ENCODE results near the gene LPGAT1. TPM values are rescaled to one million over a fixed set of nuclear protein-coding genes. Genes with fewer than 3 reads are reported as not detected.

Gene LPGAT1
- total and polyA plus RNA-seq, 2 donors (not counting 3 experiments of a cell fraction or from before 2014, with no cell fraction given): 6.1 to 46.0 TPM

DNA sequence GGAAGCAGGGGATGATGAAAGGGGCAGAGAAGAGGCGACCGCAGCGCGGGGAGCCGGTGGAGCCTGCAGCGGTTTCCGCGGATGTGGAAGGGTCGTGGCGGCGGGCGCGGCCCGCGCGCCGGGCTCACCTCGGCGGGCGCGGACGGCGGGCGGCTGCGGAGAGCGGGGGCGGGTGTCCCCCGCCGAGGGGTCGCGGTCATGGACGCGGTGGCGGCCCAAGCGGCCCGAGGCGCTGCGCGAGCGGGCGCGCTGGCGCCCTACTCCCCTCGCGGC lies 572 bp downstream of the LPGAT1 start:
- no peak for FAIRE-seq
- intact Hi-C loops (cut with micrococcal nuclease) (loop anchor here (1.0 to 5.0 kb wide), 5 partner anchors 107 to 253 kb away; partner anchors contain the start of genes DTL, INTS7 and SLC30A1), dilution Hi-C loops (cut with MboI; ENCODE audit: extremely low pct_ligation_motif_present, low sequenced_read_pairs) (no loop called here)
- ChIA-PET POLR2A (interaction anchor here (0.7 kb wide), 1 partner anchor 84 kb away, joined by 5 read pairs; no protein-coding TSS in a partner anchor), CTCF (interaction anchor here (2.1 kb wide), 1 partner anchor 132 kb away, joined by 14 read pairs; no protein-coding TSS in a partner anchor)
- Histone ChIP-seq H3K9me3 (replicated peaks; ENCODE audit: control insufficient read depth, insufficient read depth, low read length) (no peaks in the 10 kb centered on the region), H2AFZ (ENCODE audit: low read depth, low read length) (peak overlapping the region; percentile 94), H3K36me3 (ENCODE audit: control insufficient read depth in 2 of 2, extremely low read depth in 1 of 2, insufficient read depth in 2 of 2, low read length in 2 of 2) (no peaks in the 10 kb centered on the region), H3K27ac (ENCODE audit: insufficient read depth, low read depth, low read length) (no peak overlapping the region), H3K4me3 (replicated peaks in 1 of 3; ENCODE audit: insufficient read depth in 1 of 3, low read depth in 1 of 3, low read length in 3 of 3) (peak overlapping the region; percentile 52 to 82 (median 74)), H3K4me1 (ENCODE audit: control insufficient read depth, extremely low read depth, insufficient read depth, low read length) (peaks cover 7% of the 10 kb centered on the region), H3K4me2 (ENCODE audit: insufficient read depth, low read length) (peak overlapping the region; percentile 57), H3K27me3 (ENCODE audit: control insufficient read depth in 2 of 2, insufficient read depth in 2 of 2, low read length in 2 of 2) (no peaks in the 10 kb centered on the region), H4K20me1 (replicated peaks; ENCODE audit: control insufficient read depth, extremely low read depth, insufficient read depth, low read length) (no peaks in the 10 kb centered on the region), H3K79me2 (ENCODE audit: control insufficient read depth, insufficient read depth, low read length) (peaks cover 7% of the 10 kb centered on the region), H3K9me1 (replicated peaks; ENCODE audit: control insufficient read depth, extremely low read depth, insufficient read depth, low read length) (no peaks in the 10 kb centered on the region), H3K9ac (replicated peaks; ENCODE audit: extremely low read depth, insufficient read depth, low read length) (peak overlapping the region; percentile 81)
- DNase-seq (ENCODE audit: low read depth, low spot score): no peak
- no peak for TF ChIP-seq MAX (IDR thresholded peaks at IDR 0.05; ENCODE audit: insufficient read depth, insufficient read length)
- TF ChIP-seq EZH2 (IDR thresholded peaks at IDR 0.05; ENCODE audit: borderline replicate concordance, low read depth, low read length, severe bottlenecking): no peak
- TF ChIP-seq JUN (IDR thresholded peaks at IDR 0.05; ENCODE audit: borderline replicate concordance, insufficient read depth, insufficient read length, low read depth): no peak
- TF ChIP-seq GATA2 (IDR thresholded peaks at IDR 0.05; ENCODE audit: insufficient read depth, insufficient read length, low read depth, low read length): no peak
- TF ChIP-seq FOS (IDR thresholded peaks at IDR 0.05; ENCODE audit: borderline replicate concordance, insufficient read depth, low read length): no peak
- no peak for TF ChIP-seq POLR2AphosphoS5 (IDR thresholded peaks at IDR 0.05; ENCODE audit: insufficient read depth, low read depth, low read length)
- TF ChIP-seq MYC (IDR thresholded peaks at IDR 0.05; ENCODE audit: low read depth, low read length): no peak
- TF ChIP-seq, protein P1, sequence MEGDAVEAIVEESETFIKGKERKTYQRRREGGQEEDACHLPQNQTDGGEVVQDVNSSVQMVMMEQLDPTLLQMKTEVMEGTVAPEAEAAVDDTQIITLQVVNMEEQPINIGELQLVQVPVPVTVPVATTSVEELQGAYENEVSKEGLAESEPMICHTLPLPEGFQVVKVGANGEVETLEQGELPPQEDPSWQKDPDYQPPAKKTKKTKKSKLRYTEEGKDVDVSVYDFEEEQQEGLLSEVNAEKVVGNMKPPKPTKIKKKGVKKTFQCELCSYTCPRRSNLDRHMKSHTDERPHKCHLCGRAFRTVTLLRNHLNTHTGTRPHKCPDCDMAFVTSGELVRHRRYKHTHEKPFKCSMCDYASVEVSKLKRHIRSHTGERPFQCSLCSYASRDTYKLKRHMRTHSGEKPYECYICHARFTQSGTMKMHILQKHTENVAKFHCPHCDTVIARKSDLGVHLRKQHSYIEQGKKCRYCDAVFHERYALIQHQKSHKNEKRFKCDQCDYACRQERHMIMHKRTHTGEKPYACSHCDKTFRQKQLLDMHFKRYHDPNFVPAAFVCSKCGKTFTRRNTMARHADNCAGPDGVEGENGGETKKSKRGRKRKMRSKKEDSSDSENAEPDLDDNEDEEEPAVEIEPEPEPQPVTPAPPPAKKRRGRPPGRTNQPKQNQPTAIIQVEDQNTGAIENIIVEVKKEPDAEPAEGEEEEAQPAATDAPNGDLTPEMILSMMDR (IDR thresholded peaks at IDR 0.05; ENCODE audit: extremely low read depth in 1 of 2, insufficient read depth in 1 of 2, low read depth in 1 of 2, low read length in 2 of 2): no peak
- TF ChIP-seq POLR2A (IDR thresholded peaks at IDR 0.05; ENCODE audit: low read depth, low read length): no peak
- no TSS peak for BruUV-seq (replicated peaks)
